GM21526 (cell line): ENCODE measurements around the gene APC2.
"Not testable (repeated sequence)": the region's sequence is repeated elsewhere in the genome, so short reads cannot be mapped to it uniquely, and the experiment has no call there.

Experiments
- ATAC-seq: cut with Tn5 transposase; IDR thresholded peaks from one replicate; pipeline ENCODE4 v1.9.1; 2021; ENCODE audit warnings: moderate library complexity; ENCODE audit not compliant: unreplicated experiment, low FRiP score

Gene APC2

GRCh38 chr19:1429750-1430149 lies 20.2 kb upstream of the APC2 start:
- ATAC-seq, result no peak

- no peak for ATAC-seq
These were observed 19.7 kb upstream of the APC2 start for GRCh38 chr19:1430246-1430645.

- no peak for ATAC-seq
These were observed 18.0 kb upstream of the APC2 start for GRCh38 chr19:1431759-1432506.

- no peak for ATAC-seq
These were observed 17.4 kb upstream of the APC2 start for GRCh38 chr19:1432507-1432887.

- no peak for ATAC-seq
These were observed 16.5 kb upstream of the APC2 start for GRCh38 chr19:1433119-1434039.

- no peak for ATAC-seq
These were observed 15.9 kb upstream of the APC2 start for GRCh38 chr19:1434040-1434366.

- no peak for ATAC-seq
These were observed 15.3 kb upstream of the APC2 start for GRCh38 chr19:1434577-1435060.

- no peak for ATAC-seq
These were observed 14.4 kb upstream of the APC2 start for GRCh38 chr19:1435378-1435989.

- no peak for ATAC-seq
These were observed 12.3 kb upstream of the APC2 start for GRCh38 chr19:1437609-1438008.

GRCh38 chr19:1438035-1438932 lies 11.6 kb upstream of the APC2 start, which contains the start of gene RPS15:
RPS15 (plus strand) TSS chr19:1438396; CDS start chr19:1438426, 30 bp downstream.
- ATAC-seq, result peak; percentile 61

- ATAC-seq, result no peak
These were observed 11.0 kb upstream of the APC2 start for GRCh38 chr19:1438933-1439354.

GRCh38 chr19:1439525-1440417 lies 10.2 kb upstream of the APC2 start:
- ATAC-seq, result not testable (repeated sequence)

- no peak for ATAC-seq
These were observed 9.5 kb upstream of the APC2 start for GRCh38 chr19:1440418-1440801.

- ATAC-seq, result no peak
These were observed 8.9 kb upstream of the APC2 start for GRCh38 chr19:1441022-1441426.

GRCh38 chr19:1441677-1442438 lies 8.1 kb upstream of the APC2 start:
- ATAC-seq, result no peak

GRCh38 chr19:1445185-1445931 lies 4.6 kb upstream of the APC2 start:
- ATAC-seq, result peak; percentile 47

- no peak for ATAC-seq
These were observed 3.8 kb upstream of the APC2 start for GRCh38 chr19:1445932-1446712.
